NCI-H345 (cell line): Measurements from ENCODE around the gene FOXP1.

Source experiments
- DNase-seq: peaks from one replicate; lab custom pipeline; 2025; lab: John Stamatoyannopoulos, UW

FOXP1 gene

DNA sequence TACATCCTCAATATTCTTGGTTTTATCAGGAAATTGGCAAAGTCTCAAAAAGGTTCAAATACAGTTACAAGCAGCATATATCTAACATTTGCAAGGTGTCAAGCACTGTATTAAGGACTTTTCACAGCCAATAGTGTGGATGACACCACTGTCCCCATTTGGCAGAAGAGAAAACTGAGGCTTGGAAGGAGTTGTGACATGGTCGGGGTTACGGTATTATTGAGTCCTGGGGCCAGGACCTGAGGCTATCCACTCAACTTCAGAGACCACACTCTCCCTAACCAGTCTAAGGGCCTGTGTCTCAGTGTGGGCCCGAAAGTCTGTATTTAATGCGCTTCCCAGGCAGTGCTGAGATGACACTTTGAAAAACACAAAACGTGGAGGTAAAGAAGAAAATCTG, 99.1 kb downstream of the FOXP1 start:
- no peak for DNase-seq

DNA sequence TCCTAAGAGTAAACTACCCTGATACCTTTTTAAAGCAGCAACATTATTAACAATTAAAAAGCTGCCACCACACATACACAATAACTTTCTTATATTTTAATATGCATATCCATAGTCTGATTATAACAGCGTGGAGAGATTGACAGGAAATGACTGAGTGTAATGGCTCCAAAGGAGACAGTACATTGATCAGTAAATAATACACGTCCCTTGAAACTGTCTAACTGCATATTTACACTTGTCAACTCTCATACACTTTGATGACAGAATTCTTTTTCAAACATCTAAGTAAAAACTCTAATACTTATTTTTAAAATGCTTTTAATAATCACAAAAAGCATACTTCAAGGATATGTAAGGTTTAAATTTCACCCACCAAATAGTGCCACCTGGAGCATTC, 99.5 kb downstream of the FOXP1 start:
- DNase-seq: no peak

DNA sequence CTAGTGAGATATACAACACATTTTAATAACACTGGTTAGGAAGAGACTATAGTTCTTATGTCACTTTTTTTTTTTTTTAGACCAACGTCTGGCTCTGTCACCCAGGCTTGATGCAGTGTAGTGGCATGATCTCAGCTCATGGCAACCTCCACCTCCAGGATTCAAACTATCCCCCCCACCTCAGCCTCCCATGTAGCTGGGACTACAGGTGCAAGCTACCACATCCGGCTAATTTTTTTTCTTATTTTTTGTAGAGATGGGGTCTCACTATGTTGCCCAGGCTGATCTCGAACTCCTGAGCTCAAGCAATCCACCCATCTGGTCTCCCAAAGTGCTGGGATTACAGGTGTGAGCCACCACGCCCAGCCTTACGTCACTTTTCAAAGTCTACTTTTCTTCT, 100.8 kb downstream of the FOXP1 start:
- no peak for DNase-seq

DNA sequence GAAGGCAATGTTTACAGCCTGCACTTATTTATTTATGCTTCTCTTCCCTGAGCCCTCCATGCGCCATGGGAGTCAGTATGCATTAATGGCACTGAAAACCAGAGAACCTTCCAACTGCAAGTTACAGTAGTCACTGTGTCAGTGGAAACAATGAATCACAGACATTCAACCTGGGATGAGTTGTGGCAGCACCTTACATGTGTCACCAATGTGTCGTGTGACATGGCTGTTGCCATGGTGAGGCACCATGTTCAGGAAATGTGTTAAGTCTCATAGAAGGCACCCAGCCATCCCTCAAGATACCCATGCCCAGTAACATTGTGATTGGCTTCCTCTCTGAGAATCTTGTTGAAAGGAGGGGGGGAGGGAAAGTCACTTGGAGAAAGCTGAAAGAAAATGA, 105.0 kb downstream of the FOXP1 start:
- no peak for DNase-seq

DNA sequence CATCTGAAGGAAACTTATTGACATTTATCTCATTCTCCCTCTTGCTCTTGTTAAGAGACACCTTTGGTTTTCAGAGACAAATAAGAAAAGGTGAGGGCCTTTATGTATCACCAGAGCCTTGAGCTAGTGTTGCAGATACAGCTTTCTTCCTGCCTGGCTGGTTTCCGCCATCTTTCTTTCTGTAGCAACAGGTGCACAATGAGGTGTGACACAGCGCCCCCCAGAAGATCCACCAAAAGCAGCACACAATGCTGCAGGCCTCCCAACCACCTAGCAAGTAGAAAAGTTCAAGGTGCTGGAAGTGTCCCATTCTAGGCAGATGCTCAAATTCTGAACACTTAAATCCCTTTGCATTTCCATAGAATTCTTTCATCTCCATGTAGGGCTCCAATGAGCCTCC, 106.6 kb downstream of the FOXP1 start:
- DNase-seq: no peak

DNA sequence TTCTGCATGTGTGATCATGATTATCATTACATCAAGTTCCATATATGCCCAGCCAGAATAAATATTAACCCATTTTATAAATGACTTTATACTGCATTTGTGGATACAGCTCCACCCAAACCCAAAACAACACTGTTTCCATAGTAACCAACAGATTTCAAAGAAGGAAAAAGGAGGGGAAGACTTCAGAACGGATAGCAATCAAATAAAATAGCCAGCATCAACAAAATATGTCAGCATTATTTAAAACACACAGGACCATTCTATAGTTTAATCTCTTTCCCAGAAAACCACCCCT, 114.4 kb downstream of the FOXP1 start:
- no peak for DNase-seq

DNA sequence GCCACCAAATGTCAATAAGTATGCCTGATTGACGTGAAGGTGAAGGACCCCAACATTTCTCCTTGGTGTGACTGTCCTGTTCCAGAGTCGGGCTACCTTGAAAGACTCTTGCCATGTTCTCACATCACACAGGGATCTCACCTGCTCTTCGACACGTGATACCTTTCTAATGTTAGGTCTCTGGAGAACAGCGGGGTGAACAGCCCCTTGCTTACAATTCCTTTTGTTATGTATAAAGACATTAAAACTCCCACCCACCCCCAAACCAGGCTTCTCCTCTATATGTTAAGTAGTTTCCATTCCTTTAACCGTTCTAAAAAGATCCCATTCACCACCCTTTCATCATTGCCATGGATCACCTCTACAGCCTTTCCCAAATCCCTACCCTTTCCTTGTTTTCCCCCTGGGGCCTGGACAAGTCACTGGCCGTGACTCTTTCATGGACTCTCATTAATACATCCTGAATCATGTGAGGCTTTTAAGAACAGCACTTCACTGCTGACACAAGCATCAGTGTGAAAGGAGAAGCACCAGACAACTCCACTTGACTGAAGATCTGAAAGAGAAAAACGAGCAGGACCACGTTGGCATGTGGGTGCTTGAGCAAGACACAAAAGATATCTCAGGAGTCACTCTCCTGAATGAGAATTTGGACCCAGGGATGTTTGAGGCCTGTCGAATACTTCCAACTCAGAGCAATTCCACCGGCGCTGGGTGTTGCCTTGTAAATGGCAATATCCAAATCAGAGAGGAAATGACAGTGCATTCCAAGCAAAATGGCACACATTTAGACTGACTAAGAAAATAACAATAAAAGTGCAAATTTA, 115.0 kb downstream of the FOXP1 start:
- no peak for DNase-seq

DNA sequence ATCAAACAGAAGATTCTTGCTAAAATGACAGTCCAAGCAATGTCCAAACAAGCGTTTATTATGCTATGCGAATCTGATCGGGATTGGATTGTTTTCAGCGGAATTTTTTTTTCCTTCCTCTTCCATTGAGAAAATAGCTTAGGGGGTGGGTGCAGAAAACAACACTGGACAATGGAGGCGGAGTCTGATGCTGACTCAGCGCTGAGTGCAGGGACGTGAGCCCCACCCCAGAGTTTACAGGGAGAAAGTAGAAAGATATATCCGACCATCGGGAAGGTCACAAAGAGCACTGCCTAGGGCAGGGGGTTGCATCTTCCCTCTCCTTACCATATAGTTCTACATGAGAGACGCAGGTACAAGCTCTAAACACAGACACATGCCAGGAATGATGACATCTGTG, 117.0 kb downstream of the FOXP1 start:
- DNase-seq: peak; percentile 26

DNA sequence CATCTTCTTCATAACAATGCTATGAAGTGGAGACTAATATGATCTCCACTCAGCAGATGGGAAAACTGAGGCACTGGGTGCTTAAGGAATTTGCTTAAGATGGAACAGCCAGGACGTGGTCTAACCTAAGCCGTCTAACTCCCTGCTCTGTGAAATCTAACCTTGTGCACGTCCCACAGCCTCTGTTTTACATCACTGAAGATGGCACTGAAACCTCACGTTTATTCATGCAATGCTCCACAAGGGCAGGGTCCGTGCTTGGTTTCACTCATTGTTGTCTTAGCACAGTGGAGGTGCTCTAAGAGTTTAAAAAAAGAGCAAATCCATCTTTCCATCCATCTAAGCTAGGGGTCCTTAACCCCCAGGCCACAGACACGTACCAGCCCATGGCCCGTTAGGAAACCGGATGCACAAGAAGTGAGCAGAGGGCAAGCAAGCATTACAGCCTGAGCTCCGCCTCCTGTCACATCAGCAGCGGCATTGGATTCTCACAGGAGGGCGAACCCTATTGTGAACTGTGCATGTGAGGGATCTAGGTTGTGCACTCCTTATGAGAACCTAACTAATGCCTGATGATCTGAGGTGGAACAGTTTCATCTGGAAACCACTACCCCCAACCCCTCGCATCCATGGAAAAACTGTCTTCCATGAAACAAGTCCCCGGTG, 118.0 kb downstream of the FOXP1 start:
- no peak for DNase-seq

DNA sequence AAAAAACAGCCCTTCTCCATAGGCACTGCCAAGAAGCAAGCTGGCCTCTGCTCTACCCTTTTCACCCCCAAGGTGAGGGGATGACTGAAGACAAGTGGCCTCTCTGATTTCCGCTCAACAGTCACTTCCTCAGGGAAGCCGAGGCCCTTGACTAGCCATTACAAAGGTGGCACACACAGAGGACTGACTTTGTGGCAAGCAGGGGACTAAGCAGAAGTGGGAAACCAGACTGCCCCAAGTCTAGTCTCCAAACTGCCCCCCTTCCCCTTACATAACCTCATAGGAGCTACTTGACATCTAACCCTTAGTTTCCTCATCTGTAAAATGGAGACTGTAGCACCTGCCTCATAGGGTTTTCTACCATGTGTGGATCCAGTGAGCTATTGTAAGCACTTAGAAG, 118.9 kb downstream of the FOXP1 start:
- DNase-seq: no peak

DNA sequence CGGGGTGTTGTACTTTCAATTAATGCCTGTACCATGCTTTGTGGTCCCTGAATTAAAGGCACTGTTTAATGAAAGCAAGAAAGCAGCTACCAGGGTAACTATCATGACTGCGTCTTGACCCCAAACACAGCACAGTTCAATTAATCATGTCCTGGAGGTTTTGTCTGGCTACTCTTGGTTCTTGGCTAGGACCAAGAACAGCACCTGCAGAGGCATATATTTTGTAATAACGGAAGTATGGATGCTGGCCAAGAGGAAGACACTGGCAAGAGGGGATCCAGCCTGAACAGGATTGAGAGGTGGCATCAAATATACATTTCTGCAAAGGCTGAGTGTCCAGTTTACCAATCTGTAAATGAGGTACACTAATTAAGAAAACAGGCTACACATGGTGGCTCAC, 119.9 kb downstream of the FOXP1 start:
- no peak for DNase-seq

DNA sequence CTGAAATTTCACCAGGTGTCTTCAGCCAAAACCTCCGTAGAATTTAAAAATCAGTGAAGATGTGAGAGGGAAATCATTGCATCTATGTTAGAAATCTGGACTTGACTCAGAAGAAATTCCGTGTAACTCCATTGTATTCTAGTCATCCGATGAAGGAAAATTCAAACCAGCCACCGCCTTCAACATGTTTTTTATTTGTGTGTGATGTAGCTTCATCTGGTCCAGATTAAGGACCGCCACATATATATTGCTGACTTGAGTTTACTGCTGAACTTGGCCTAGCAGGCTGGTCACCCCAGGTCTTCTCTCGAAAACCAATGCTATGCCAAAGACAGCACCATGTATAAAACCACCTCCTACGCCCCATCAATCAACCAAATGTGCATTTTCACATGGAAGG, 120.9 kb downstream of the FOXP1 start:
- no peak for DNase-seq

DNA sequence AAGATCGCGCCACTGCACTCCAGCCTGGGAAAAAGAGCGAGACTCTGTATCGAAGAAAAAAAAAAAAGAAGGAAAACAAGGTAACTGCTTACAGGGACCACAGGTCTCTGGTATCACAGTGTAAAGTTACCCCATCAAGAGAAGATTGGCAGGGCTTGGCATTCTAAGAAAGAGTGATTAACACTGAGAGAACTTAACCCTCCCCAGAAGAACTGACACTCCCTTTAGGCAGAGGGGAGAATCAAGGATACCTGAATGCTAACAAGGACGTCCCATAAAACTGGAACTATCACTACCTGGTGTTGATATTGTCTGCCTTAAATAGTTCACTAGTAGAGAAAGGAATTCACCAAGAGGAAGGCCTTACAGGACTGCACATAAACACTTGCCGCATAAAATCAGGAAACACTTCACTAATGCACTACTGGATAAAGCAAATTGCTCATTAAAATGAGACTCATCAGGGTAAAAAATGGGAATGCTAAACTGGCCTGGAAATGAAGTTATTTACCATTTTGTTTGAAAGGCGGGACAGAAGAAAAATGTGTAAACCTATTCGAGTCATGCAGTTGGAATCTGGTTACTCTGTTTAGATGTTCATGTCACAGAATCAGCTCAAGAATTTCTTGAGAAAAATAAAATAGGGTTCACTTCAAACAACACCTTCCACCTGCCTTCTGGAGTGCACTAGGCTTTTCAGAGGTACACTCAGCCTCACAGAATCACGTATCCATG, 121.6 kb downstream of the FOXP1 start:
- no peak for DNase-seq

DNA sequence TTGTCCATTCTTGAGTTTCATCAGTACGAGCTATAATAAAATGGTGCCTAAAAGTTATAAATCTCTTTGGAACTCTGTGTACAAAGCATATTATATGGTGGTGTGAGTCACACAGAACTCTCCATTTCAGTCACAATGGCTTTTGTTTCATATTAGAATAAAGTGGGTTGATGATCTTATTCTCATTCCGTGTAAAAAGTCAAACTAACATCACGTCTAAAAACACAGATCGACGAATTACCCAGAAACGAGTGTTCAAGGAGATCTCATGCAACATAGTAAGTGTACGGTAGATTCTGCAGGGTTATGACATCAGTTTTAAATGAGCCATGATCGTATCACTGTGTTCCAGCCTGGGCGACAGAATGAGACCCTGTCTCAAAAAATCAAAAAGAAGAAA, 122.4 kb downstream of the FOXP1 start:
- no peak for DNase-seq

DNA sequence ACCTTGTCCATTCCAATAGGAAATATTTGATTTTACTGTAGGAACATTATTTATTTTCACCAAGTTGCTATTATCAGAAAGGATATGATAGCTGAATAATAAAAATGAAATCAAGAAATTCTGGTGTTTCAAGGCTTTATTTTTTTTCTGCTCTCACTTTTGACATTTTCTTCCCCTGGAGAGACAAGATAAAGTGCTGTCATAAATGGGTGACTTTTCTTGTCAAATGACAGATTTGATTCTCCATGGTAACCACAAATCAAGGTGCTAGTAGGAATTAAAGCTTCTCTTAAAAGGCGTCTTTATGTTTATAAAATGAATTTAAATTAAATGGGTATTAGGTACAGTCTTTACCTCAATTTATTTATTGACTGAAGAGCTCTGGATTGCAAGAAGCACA, 124.6 kb downstream of the FOXP1 start:
- DNase-seq: no peak

DNA sequence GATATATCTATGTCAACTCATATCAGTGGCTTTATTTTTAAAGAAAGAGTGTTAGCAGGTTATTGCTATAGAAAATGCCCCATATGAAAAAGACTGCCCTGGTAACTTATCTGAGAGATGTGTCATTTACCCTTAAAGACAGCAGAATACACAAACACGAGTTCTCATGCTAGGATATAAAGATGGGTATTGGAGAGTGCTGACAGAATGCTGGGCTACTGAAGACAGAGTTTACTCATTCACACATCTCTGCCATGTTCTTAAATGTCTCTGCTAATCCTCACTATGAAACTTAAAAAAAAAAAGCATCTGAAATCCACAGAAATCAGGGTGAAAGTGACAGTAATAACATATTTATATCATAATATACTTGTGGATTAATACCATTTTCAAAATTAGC, 126.7 kb downstream of the FOXP1 start:
- no peak for DNase-seq

DNA sequence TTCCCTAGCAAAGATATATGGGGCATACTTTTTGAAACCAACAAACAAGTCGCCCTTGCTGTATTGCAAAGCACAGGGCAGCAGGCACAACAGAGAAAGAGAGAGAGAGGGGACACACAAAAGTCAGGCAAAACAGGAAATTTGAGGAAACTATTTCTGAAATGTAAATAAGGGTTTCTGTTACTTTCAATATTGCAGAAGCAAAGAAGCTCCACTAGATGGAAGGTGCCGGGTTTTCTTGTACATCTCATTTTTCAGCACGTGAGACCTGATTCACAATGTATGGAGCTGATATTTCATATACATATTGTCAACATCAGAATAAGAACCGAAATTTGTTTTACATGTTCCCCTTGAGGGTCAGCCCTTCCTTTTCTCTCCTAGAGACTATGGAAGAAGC, 127.4 kb downstream of the FOXP1 start:
- DNase-seq: no peak

DNA sequence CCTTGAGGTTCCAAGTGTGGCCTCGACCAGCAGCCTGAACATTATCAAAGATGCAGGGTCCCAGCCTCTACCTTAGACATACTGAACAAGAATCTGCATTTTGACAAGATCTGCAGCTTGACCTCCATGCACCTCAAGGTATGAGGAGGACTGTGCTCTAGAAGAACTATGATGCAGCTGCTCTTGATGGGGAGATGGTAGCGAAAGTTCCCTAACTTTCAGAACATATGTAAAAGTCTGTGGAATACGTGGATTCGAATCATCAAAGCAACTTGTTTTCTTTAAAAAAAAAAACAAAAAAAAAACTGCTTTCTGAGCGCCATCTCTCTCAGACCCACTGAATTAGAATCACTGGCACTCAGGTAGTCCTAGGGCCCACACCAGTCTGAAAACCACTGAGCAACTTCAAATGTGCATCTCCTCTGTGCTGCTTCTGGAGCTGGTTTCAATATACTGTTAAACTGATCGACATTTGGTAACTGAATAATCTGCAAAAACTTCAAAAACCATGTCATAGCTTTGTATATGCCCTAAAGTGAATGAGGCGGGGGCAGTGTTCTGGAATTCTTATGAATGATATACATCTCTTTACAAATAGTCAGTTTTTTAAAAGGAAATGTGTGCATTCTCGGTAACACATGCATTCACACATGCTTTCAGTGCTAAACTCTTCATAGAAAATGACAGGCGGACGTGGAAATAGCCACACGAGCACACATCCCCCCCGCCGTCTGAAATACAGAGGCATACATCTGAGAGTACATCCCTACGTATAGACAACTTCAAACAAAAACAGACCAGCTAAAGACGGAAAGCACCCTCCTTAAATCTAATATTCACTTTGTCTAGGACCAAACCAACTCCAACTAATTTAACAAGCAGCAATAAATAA, 128.8 kb downstream of the FOXP1 start:
- no peak for DNase-seq

DNA sequence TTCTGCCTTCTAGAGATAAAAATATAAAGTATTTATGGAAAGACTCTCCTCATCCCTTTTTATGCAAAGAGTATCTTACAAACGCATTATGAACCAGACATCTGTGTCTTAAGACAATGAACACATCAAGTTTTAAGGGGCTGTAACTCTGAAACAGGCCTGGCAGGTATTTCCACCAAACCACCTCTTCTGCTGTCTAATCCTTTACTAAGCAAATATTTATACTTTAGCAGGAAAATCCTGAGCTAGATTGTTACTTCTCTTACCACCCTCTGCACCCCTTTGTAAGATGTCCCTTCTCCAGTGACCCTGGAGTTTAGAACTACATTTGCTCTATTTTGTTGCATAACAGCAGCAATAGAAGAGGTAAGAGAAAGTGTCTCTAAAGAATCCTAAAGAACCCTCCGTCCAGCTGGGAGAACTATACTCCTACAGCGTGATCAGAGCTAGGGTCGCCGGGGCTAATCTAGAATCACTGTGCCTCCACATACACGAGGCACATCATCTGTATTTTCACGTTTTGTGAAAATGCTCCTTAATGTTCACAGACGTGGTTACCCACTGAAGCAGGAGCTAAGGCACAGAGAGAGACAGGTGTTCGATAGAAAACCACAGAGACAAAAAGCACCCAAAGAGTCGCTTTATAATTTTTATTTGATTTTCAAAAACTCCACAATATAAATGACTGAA, 129.6 kb downstream of the FOXP1 start:
- DNase-seq: no peak

DNA sequence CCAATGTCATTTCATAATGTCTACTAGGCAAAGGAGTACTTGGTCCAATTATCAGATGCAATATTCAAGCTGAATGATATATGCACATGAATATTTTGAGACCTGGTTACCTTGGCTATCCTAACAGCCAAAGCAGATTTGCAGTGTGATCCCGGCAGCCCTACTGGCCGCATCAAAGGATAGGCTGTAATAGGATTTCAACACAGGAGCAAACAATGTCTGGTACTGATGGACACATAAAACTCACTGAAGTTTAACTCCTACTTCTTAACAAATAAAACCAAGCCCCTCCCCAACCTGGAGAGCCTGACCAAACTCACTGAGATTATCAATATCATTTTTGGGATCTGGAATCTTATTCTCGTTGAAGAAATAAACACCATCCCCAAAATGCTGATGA, 130.2 kb downstream of the FOXP1 start:
- no peak for DNase-seq

DNA sequence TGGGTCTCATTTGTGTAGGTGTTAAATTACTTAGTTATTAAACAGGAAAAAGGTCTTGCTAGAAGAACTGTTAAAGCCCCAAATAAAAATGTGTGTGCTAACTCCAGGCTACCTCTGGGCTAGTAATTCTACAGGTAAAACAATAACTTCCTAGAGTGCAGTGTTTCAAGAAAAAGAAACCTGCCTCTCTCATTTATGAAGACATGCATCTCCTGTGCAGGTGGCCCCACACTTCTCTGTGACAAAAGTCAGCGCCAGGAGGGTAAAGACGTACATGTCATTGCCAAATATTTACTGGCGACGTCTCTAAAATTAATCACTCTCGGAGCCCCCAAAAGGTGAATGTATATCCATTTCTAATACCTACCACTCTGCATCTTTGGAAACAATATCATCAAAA, 131.7 kb downstream of the FOXP1 start:
- DNase-seq: no peak

DNA sequence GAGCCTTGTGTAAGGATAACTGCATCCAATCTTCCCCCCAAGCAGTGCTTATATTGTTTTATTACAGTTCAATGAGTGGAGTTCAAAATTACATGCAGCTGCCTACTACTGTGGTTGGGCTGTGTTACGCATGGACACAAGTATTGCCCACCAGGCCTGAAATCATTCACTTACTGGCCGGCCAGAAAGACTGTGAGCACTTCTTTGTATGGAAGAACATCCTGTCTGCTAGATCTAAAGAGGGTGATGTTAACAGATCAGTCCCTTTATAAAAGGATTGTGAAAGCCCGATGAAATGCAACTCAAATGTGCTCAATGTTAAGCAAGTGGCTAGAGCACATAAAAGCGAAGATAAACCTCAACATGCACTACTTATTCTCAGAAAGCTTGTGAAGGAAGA, 132.5 kb downstream of the FOXP1 start:
- DNase-seq: no peak
